ENCODE results near the gene TBKBP1.
"Not testable (repeated sequence)": the region's sequence is repeated elsewhere in the genome, so short reads cannot be mapped to it uniquely, and the experiment has no call there.

The TBKBP1 gene

GRCh38 chr17:47733674-47734410 is 39.9 kb downstream of the TBKBP1 start:
- peak; percentile 20 for DNase-seq

GRCh38 chr17:47735139-47735464 is 41.1 kb downstream of the TBKBP1 start:
- DNase-seq, result no peak

DNA sequence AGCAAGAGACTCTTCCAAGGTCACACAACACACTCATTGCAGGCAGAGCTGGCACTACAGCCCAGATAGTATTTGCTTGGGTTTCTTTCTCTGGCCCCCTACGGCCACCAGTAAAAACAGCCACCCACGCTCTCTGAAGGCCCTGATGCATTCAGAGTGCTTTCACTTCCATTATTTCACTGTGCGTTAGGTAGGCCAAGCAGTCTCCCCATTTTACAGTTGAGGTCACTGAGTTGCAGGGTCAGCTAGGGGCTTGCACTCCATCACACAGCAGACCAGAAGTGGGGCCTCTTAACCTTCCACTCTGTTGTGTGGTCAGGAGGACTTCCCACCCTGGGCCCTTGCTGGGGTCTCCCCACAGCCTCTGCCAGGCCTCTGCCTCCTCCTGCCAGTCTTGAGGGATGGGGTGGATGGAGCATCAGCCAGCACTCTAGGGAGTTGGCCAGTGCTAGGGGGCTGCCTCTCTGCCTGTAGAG is 41.6 kb downstream of the TBKBP1 start:
- no peak for DNase-seq

DNA sequence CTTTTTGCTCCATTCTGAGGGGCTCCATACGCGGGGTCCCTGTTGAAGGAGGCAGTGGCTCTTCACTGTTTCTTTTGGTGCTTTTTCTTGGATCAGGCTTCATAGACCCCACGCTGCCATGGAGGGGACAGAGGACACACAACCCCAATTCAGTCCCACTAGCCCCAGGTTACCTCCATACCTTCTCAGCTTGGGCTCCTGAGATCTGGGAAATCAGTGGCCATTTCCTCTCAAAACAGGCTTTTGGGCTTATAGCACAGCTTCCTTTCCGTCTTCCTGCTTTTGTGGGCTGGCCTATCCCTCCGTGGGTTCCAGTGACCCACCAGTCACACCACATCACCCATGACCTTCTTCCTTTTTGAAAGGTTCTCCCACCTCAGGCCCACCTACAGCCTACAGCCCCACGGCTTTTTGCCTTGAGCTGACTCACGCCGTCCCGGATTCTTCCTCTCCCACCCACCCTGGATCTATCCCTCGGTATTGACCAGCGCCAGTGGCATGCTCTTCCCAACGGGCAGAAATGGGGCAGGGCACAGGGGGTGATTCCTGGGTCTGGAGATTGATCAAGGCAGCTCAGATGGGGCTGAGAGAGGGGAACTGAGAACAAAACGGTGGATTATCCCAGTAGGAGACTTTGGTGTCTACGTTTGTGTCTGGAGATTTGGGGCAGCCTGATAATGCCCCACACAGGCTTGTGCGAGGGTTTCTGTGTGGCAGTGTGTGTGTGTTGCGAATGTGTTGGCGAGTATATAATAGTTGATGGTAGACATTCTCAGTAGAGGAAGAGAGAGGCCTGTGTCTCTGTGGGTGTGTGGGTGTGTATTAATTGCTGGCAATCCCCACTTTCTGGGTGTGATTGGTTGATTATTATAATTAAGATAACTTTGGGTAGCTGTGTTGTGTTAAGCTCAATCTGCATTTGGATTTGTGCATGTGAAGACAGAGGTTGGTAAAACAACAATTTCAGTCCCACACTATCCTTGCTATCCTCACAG is 42.8 kb downstream of the TBKBP1 start:
- no peak for DNase-seq

DNA sequence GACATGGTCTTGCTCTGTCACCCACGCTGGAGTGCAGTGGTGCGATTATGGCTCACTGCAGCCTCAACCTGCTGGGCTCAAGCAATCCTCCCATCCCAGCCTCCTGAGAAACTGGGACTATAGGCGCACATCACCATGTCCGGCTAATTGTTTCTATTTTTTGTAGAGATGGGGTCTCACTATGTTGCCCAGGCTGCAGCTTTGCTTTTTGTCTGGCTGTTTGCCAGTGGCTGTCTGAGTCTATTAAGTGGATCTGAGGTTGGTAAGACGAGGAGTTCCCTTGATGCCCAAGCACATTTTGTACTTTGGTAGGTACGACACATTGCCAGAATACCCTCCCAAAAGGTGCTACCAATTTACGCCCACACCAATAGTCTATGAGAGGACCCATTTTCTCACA is 44.2 kb downstream of the TBKBP1 start:
- DNase-seq, result no peak

DNA sequence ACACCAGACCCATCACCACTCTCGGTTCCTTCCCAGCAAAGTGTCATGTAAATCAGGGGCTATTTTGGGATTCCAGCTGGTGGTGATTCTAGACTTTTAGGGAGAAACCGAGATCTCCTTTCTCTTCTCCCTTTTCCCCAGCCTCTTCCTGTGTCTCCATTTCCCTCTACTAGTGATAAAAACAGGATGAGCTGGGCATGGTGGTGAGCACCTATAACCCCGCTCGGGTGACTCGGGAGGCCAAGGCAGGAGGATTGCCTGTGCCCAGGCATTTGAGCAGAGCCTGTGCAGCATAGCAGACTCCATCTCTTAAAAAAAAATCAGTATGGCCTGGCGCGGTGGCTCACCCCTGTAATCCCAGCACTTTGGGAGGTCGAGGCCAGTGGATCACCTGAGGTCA is 45.2 kb downstream of the TBKBP1 start:
- no peak for DNase-seq

DNA sequence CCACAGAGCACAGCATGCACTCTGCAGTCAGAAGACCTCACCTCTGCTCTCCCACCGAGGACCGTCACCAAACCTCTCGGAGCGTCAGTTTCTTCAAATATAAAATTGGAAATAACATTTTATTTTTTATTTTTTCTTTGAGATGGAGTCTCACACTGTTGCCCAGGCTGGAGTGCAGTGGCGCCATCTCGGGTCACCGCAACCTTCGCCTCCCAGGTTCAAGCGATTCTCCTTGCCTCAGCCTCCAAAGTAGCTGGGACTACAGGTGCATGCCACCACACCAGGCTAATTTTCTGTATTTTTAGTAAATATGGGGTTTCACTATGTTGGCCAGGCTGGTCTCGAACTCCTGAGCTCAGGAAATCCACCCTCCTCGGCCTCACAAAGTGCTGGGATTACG is 46.0 kb downstream of the TBKBP1 start:
- DNase-seq, result not testable (repeated sequence)

DNA sequence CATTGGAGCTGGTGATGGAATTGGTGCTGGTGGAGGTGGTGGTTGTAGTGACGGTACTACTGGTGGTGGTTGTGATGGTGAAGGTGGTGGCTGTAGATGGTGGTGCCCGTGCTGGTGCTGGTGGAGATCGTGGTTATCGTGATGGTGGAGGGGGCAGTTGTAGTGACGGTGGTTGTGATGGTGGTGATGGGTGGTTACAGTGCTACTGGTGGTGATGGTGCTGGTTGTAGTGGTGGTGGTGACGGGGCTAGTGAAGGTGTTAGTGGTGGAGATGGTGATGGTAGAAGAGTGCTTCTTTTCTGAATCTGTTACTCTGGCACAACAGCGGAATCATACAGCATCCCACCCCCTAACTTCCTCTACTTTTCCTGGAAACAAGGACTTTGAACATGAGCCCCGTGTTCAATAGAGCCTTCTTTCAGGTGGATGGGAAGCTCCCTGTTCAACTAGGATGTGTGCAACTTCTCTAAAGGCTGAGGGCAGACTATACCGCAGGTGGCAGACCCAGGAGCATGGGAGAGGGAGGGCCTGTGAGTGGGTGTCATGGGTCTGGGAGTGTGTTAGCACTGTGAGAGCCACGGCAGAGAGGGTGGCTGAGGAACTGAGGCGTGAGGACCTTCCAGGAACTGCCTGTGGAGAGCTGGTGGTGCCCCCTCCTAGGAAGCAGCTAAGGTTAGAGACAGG is 47.3 kb downstream of the TBKBP1 start:
- no peak for DNase-seq

GRCh38 chr17:47741793-47742145 is 47.8 kb downstream of the TBKBP1 start:
- DNase-seq, result no peak

DNA sequence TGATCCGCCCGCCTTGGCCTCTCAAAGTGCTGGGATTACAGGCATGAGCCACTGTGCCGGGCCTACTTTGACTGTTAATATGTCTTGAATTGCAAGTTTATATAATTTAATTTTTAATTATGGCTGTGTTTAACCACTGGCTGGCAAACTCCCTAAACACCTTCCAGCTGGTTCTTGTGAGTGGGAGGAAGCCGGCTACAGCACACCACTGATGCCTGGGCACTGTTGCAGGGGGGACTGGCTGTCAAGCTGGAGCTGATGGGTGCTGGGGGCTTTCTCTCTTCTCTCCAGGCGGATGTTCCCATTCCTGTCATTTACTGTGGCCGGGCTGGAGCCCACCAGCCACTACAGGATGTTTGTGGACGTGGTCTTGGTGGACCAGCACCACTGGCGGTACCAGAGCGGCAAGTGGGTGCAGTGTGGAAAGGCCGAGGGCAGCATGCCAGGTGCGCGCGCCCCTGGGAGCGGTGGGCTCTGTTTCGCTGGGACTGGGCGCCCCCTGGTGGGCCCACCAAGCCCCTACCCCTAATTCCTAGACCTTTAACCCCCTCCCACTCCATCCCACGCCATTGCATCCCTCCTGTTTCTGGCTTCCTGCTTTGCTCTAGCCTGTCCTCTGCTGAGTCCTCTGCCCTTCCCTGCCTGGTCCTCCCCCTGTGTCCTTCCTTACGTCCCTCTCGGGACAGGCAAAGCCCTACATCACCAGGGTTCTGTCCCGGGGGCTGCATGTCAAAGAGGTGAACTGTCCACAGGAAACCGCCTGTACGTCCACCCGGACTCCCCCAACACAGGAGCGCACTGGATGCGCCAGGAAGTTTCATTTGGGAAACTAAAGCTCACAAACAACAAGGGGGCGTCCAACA is 48.6 kb downstream of the TBKBP1 start:
- DNase-seq, result peak; percentile 45

DNA sequence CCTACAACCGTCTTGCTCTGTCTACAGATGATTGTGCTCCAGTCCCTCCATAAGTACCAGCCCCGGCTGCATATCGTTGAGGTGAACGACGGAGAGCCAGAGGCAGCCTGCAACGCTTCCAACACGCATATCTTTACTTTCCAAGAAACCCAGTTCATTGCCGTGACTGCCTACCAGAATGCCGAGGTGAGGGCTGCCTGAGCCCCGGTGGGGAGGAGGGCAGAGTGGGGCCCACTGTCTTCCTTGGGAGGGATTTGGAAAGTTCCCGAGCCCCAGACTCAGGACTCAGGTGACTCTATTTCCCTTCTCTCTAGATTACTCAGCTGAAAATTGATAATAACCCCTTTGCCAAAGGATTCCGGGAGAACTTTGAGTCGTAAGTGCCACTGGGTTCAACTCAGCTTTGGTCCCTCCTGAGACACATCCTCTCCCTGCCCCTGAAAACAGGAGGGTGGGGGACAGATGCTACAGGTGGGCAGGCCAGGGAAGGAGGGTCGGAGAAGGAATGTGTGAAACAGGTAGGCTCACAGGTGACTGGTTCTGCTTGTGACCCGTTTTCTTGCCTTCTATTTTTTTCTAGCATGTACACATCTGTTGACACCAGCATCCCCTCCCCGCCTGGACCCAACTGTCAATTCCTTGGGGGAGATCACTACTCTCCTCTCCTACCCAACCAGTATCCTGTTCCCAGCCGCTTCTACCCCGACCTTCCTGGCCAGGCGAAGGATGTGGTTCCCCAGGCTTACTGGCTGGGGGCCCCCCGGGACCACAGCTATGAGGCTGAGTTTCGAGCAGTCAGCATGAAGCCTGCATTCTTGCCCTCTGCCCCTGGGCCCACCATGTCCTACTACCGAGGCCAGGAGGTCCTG is 50.4 kb downstream of the TBKBP1 start:
- DNase-seq, result no peak

DNA sequence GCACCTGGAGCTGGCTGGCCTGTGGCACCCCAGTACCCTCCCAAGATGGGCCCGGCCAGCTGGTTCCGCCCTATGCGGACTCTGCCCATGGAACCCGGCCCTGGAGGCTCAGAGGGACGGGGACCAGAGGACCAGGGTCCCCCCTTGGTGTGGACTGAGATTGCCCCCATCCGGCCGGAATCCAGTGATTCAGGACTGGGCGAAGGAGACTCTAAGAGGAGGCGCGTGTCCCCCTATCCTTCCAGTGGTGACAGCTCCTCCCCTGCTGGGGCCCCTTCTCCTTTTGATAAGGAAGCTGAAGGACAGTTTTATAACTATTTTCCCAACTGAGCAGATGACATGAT is 51.0 kb downstream of the TBKBP1 start:
- DNase-seq, result no peak

DNA sequence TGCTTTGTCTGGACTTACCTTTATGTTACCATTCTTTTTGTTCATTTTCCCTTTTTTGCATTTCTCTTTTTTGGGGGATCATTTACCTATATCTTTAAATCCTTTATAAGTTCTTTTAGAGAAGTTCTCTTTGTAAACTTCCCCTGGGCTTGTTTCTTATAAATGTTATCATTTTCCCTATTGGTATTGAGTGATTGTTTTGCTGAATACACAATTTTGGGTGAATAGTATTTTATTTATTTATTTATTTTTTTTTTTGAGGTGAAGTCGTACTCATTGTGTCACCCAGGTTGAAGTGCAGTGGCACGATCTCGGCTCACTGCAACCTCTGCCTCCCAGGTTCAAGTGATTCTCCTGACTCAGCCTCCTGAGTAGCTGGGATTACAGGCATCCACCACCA is 57.5 kb downstream of the TBKBP1 start:
- DNase-seq, result no peak

DNA sequence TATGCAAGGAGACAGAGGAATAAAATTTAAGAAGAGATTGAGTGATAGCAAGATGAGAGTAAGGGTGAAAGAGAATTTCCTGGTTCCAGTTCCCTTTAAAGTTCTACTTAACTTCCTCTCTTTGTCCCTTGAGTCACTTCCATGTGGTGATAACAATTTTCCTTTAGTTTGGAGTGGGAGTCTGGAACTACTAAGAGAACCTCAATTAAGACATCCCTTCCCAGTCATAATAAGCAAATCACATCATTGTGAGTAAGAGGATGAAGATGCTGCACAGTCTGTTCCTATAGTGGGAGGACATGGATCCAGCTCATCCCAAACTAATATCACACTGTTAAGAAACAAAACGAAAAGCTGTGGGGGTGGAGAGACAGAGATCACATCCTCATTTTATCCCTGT is 63.4 kb downstream of the TBKBP1 start:
- DNase-seq, result no peak

- no peak for DNase-seq
These were observed 66.6 kb downstream of the TBKBP1 start for GRCh38 chr17:47760409-47761140.
